Measurements from ENCODE around the gene CENATAC.
"Not testable (repeated sequence)": the region's sequence is repeated elsewhere in the genome, so short reads cannot be mapped to it uniquely, and the experiment has no call there.

DNA sequence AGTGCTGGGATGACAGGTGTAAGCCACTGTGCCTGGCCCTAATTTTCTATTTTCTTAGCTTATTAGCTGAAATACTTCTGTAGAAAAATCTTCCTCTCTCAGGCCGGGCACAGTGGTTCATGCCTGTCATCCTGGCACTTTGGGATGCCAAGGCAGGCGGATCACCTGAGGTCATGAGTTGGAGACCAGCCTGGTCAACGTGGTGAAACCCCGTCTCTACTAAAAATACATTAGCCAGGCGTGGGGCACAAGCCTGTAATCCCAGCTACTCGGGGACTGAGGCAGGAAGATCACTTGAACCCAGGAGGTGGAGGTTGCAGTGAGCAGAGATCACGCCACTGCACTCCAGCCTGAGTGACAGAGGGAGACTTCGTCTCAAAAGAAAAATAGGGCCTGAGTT is 13.6 kb upstream of the CENATAC start:
- TF ChIP-seq NELFE (IDR thresholded peaks at IDR 0.05; ENCODE audit: insufficient read depth, insufficient read length); GTF2F1 (IDR thresholded peaks at IDR 0.05; ENCODE audit: low read depth, low read length); EGR1 (conservative IDR thresholded peaks at IDR 0.05); EP300 (IDR thresholded peaks at IDR 0.05; ENCODE audit: low read length); YY1 (IDR thresholded peaks at IDR 0.05; ENCODE audit: borderline replicate concordance in 1 of 3, control insufficient read depth in 1 of 3, extremely low read depth in 1 of 3, insufficient read depth in 3 of 3, insufficient read length in 1 of 3, insufficient replicate concordance in 2 of 3, low read depth in 1 of 3, low read length in 2 of 3); POLR2AphosphoS5 (IDR thresholded peaks at IDR 0.05; ENCODE audit: control insufficient read depth, insufficient read depth, low read depth, low read length); RB1 (IDR thresholded peaks at IDR 0.05; ENCODE audit: low read depth); SIN3A (IDR thresholded peaks at IDR 0.05; ENCODE audit: borderline replicate concordance in 2 of 2, control insufficient read depth in 1 of 2, low read depth in 2 of 2, low read length in 2 of 2): not testable (repeated sequence)
